ENCODE results near the gene MT1H.

The MT1H gene

GRCh38 chr16:56686758-56687157, 17.1 kb downstream of the MT1H start:
- no peak for TF ChIP-seq CTCF (IDR thresholded peaks at IDR 0.05; ENCODE audit: low read depth, low read length)

GRCh38 chr16:56688762-56689161, 19.1 kb downstream of the MT1H start:
- H3K4me3 ChIP-seq (ENCODE audit: low read depth, low read length), result no peak overlapping the region
- TF ChIP-seq CTCF (IDR thresholded peaks at IDR 0.05; ENCODE audit: low read depth, low read length), result no peak

More at GRCh38 chr16:56686758-56687157, 17.1 kb downstream of the MT1H start:
- no peak overlapping the region for H3K4me3 ChIP-seq (ENCODE audit: low read depth, low read length)

- H3K4me3 ChIP-seq (ENCODE audit: low read depth, low read length), result no peak overlapping the region
These were observed 19.6 kb downstream of the MT1H start for GRCh38 chr16:56689171-56689570.

GRCh38 chr16:56690420-56691122, 21.0 kb downstream of the MT1H start:
- no peak for TF ChIP-seq CTCF (IDR thresholded peaks at IDR 0.05; ENCODE audit: low read depth, low read length)
- H3K4me3 ChIP-seq (ENCODE audit: low read depth, low read length), result no peak overlapping the region

More at GRCh38 chr16:56689171-56689570, 19.6 kb downstream of the MT1H start:
- no peak for TF ChIP-seq CTCF (IDR thresholded peaks at IDR 0.05; ENCODE audit: low read depth, low read length)

GRCh38 chr16:56691885-56692284, 22.3 kb downstream of the MT1H start:
- TF ChIP-seq CTCF (IDR thresholded peaks at IDR 0.05; ENCODE audit: low read depth, low read length), result no peak
- no peak overlapping the region for H3K4me3 ChIP-seq (ENCODE audit: low read depth, low read length)

GRCh38 chr16:56695246-56695645, 25.6 kb downstream of the MT1H start:
- H3K4me3 ChIP-seq (ENCODE audit: low read depth, low read length), result no peak overlapping the region
- TF ChIP-seq CTCF (IDR thresholded peaks at IDR 0.05; ENCODE audit: low read depth, low read length), result no peak

GRCh38 chr16:56697456-56698155, 28.0 kb downstream of the MT1H start:
- H3K4me3 ChIP-seq (ENCODE audit: low read depth, low read length), result no peak overlapping the region
- TF ChIP-seq CTCF (IDR thresholded peaks at IDR 0.05; ENCODE audit: low read depth, low read length), result no peak

Data from WI38 (cell line).